ENCODE data around the gene SURF1. TPM values are rescaled to one million over a fixed set of nuclear protein-coding genes. Genes with fewer than 3 reads are reported as not detected.

The SURF1 gene
- total RNA-seq, result 32.8 and 43.2 TPM in 2 replicates

DNA sequence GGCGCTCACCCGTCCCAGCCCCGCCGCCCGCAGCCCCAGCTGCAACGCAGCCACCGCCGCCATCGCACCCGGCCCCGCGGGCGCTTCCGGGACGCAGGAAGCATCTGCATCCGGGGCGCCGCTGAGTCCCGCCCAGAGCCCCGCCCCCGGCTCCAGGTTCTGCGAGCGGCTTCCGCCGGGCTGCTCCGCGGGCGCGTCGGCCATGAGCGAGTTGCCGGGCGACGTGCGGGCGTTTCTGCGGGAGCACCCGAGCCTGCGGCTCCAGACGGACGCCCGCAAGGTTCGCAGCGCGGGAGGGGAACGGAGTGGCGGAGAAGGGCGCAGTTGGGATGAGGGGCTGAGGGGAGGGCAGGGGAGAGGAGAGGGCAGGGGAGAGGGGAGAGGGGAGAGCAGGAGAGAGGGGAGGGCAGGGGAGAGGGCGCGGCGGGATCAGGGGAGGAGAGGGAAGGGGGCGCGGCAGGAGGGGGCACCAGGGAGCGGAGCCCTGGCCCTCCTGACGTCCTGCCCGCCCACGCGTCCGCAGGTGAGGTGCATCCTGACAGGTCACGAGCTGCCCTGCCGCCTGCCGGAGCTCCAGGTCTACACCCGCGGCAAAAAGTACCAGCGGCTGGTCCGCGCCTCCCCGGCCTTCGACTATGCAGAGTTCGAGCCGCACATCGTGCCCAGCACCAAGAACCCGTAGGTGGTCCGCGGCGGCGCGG is at the start of gene SURF1, which contains the start of gene SURF2:
Gene SURF1, minus strand, starts transcription at position 97 of the 701 bp plus-strand sequence. Its CDS starts 34 bp downstream, at position 63.
Gene SURF2, plus strand, starts transcription at position 160 of the 701 bp plus-strand sequence. Its CDS starts 43 bp downstream, at position 203.

GRCh38 chr9:133375724-133376654 is 19.7 kb upstream of the SURF1 start, which contains the start of the genes STKLD1 and SURF4:
Gene STKLD1, plus strand, starts transcription at chr9:133376366. Its CDS starts 108 bp downstream, at chr9:133376474.
Gene SURF4, minus strand, starts transcription at chr9:133376060. Its CDS starts 91 bp downstream, at chr9:133375969.

DNA sequence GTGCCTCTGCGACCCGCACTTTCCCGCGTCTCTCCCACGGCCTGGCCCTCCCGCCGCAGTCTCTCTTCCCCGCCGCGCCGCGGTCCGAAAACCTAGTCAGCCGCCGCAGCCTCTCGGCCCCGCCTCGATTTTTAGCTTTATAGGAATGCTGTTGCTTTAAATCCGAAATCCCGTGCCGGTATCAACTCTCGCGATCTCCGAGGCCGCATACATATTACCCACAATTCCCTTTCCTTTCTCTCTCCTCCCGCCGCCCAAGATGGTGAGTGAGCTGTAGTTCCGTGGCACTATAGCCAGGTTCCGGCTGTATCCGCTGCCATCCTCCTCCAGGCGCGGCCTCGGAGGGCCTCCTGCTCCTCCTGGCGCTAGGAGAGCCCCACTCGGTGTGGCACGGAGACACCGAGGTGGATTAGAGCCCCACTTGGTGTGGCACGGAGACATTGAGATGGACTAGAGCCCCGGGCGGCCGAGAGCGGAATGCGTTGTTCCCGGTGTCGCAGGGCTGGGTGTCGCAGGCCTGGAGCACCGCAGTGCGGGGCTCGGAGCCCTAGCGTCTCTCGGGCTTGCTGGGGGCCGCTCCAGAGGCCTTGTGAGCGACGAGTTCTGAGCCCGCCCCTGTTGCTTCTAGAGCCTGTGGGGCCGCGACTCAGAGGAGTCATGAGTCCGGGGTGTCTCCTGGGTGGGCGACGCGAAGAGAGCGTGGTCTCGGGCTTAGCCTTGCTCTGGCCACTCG is 8.1 kb downstream of the SURF1 start, which contains the start of the genes MED22 and RPL7A:
Gene MED22, minus strand, starts transcription at position 147 of the 733 bp plus-strand sequence. CDS start 1,469 bp downstream, outside the sequence.
Gene RPL7A, plus strand, starts transcription at position 234 of the 733 bp plus-strand sequence. Its CDS starts 26 bp downstream, at position 260.

GRCh38 chr9:133335924-133336811 is 20.1 kb downstream of the SURF1 start, which contains the start of gene SURF6:
Gene SURF6, minus strand, starts transcription at chr9:133336188. Its CDS starts 56 bp downstream, at chr9:133336132.

Other genes with a start within 250 kb of the SURF1 start
- 20.2 and 20.4 TPM in 2 replicates for gene RALGDS, start 235.2 kb downstream of the SURF1 start, total RNA-seq
- 1.3 and 5.7 TPM in 2 replicates for gene GBGT1, start 192.6 kb downstream of the SURF1 start, total RNA-seq
- gene OBP2B, start 147.2 kb downstream of the SURF1 start, total RNA-seq, result not detected in 2 replicates
- gene ABO, start 81.3 kb downstream of the SURF1 start, total RNA-seq, result not detected in 2 replicates
- 7.4 and 8.1 TPM in 2 replicates for gene SURF6, start 20.3 kb downstream of the SURF1 start, total RNA-seq
- 9.9 and 21.4 TPM in 2 replicates for gene MED22, start 8.4 kb downstream of the SURF1 start, total RNA-seq
- 2,604 and 3,068 TPM in 2 replicates for gene RPL7A, start 8.3 kb downstream of the SURF1 start, total RNA-seq
- gene SURF2, start 63 bp upstream of the SURF1 start, total RNA-seq, result 13.9 and 14.6 TPM in 2 replicates
- gene SURF4, start 19.6 kb upstream of the SURF1 start, total RNA-seq, result 354 and 359 TPM in 2 replicates
- 0.69 and 0.95 TPM in 2 replicates for gene STKLD1, start 19.9 kb upstream of the SURF1 start, total RNA-seq
- gene REXO4, start 61.5 kb upstream of the SURF1 start, total RNA-seq, result 14.7 and 20.8 TPM in 2 replicates
- gene ADAMTS13, start 65.9 kb upstream of the SURF1 start, total RNA-seq, result 2.5 and 3.3 TPM in 2 replicates
- gene CACFD1, start 103.5 kb upstream of the SURF1 start, total RNA-seq, result 7.6 and 8.8 TPM in 2 replicates
- gene SLC2A6, start 122.6 kb upstream of the SURF1 start, total RNA-seq, result 4.3 and 5.7 TPM in 2 replicates
- gene MYMK, start 168.5 kb upstream of the SURF1 start, total RNA-seq, result not detected in 2 replicates
- gene ADAMTSL2, start 178.2 kb upstream of the SURF1 start, total RNA-seq, result under 0.01 TPM in 1 of 2 replicates, not detected in the other

Measured in bronchial smooth muscle cell (primary cell).